Sigmoid colon (tissue), 3 donors: ENCODE data around the gene CTBP2.

ENCODE experiments used
- POLR2A ChIP-seq, 2 donors: fragments of 450-650 bp; IDR thresholded peaks; one replicate each; pipeline ENCODE4 v1.6.1; 2016; ENCODE audit warnings: antibody characterized with exemption in 2 of 2, mild to moderate bottlenecking in 2 of 2, moderate library complexity in 2 of 2
- TF ChIP-seq, protein P1 (sequence below), 4 experiments: fragments of 450-650 bp in 3 of 4; fragments of 200-600 bp in 1 of 4; IDR thresholded peaks; one replicate each; pipeline ENCODE4 v1.5.1; 2016 to 2019; ENCODE audit warnings: antibody characterized with exemption in 4 of 4, mild to moderate bottlenecking in 3 of 4, moderate library complexity in 2 of 4

DNA sequence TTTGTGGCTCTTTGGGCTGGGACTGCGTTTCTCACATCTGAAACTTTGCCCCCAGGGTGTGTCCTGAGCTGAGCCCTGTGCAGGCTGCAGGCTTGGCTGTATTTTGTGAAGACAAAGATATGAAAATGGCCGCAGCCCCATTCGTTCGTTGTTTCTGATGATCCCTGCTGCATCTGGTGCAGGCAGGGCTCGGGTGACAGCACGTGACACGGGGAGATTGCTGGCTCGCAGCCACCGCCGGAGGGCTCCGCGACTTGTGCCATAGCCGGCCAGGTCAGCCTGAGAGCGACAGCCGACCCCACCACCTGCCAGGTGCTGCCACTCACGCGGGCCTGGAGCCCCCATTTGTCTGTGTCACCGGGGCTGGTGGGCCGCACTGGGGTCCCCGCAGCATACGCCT is 137.1 kb downstream of the CTBP2 start:
- TF ChIP-seq, protein P1, sequence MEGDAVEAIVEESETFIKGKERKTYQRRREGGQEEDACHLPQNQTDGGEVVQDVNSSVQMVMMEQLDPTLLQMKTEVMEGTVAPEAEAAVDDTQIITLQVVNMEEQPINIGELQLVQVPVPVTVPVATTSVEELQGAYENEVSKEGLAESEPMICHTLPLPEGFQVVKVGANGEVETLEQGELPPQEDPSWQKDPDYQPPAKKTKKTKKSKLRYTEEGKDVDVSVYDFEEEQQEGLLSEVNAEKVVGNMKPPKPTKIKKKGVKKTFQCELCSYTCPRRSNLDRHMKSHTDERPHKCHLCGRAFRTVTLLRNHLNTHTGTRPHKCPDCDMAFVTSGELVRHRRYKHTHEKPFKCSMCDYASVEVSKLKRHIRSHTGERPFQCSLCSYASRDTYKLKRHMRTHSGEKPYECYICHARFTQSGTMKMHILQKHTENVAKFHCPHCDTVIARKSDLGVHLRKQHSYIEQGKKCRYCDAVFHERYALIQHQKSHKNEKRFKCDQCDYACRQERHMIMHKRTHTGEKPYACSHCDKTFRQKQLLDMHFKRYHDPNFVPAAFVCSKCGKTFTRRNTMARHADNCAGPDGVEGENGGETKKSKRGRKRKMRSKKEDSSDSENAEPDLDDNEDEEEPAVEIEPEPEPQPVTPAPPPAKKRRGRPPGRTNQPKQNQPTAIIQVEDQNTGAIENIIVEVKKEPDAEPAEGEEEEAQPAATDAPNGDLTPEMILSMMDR (IDR thresholded peaks at IDR 0.05) = no peak
- TF ChIP-seq POLR2A (IDR thresholded peaks at IDR 0.05) = no peak
